ENCODE measurements around the gene G3BP2. TPM values are rescaled to one million over a fixed set of nuclear protein-coding genes. Genes with fewer than 3 reads are reported as not detected.
"Not testable (repeated sequence)": the region's sequence is repeated elsewhere in the genome, so short reads cannot be mapped to it uniquely, and the experiment has no call there.

Gene G3BP2
- total and polyA plus RNA-seq, 10 of the 15 experiments (the other 5 are each of a cell fraction or from before 2014, with no cell fraction given) = 22.2 to 176 (median 102) TPM

DNA sequence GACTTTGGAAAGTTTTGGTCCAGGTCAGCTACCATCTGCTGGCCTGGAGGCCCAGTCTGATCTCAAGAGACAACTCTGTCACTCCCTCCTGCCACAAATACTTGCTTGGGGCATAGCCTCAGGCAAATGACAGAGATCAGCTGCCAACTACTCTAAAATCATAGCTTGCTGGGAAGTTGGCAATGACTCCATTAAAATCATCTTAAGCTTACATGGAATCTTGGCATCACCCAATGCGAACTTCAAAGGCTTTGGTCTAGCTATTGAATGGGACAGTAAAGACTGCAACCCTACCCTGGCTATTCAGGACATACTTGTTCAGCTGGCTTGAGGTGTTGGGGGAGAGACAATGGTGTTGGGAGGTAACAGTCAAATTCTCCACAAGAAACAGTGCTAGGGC is 44.2 kb upstream of the G3BP2 start:
- FAIRE-seq = no peak
- Histone ChIP-seq H3K4me3 (no peak overlapping the region), H3K9ac (ENCODE audit: control insufficient read depth, insufficient read depth, low read length) (no peak overlapping the region), H3K4me1 (ENCODE audit: control insufficient read depth, insufficient read depth, low read length) (no peaks in the 10 kb centered on the region), H3K9me3 (replicated peaks; ENCODE audit: control insufficient read depth, insufficient read depth, low read length) (no peaks in the 10 kb centered on the region), H3K27me3 (replicated peaks in 1 of 2; ENCODE audit: control insufficient read depth in 2 of 2, insufficient read depth in 2 of 2, low read length in 1 of 2) (no peaks in the 10 kb centered on the region), H4K20me1 (ENCODE audit: control insufficient read depth, insufficient read depth) (no peaks in the 10 kb centered on the region), H3K79me2 (ENCODE audit: control insufficient read depth, insufficient read depth, low read length) (no peaks in the 10 kb centered on the region), H3K36me3 (ENCODE audit: control insufficient read depth in 2 of 2, insufficient read depth in 2 of 2, low read length in 1 of 2) (no peaks in the 10 kb centered on the region), H3K27ac (ENCODE audit: control insufficient read depth, insufficient read depth) (no peak overlapping the region), H2AFZ (ENCODE audit: control insufficient read depth, low read depth, low read length) (no peak overlapping the region), H3K4me2 (ENCODE audit: control insufficient read depth, insufficient read depth) (no peak overlapping the region)
- BruUV-seq (replicated peaks) = no TSS peak
- no peak for DNase-seq (ENCODE audit: low read depth, low spot score)
- TF ChIP-seq NBN (IDR thresholded peaks at IDR 0.05) (no peak), STAT1 (conservative IDR thresholded peaks at IDR 0.05) (no peak), EP300 (IDR thresholded peaks at IDR 0.05; ENCODE audit: borderline replicate concordance in 1 of 2, control insufficient read depth in 1 of 2, low read depth in 2 of 2, low read length in 2 of 2) (no peak), CREB1 (IDR thresholded peaks at IDR 0.05; ENCODE audit: low read depth) (no peak), MYB (IDR thresholded peaks at IDR 0.05; ENCODE audit: borderline replicate concordance, low read depth, low read length) (no peak)
- TF ChIP-seq, protein P1, sequence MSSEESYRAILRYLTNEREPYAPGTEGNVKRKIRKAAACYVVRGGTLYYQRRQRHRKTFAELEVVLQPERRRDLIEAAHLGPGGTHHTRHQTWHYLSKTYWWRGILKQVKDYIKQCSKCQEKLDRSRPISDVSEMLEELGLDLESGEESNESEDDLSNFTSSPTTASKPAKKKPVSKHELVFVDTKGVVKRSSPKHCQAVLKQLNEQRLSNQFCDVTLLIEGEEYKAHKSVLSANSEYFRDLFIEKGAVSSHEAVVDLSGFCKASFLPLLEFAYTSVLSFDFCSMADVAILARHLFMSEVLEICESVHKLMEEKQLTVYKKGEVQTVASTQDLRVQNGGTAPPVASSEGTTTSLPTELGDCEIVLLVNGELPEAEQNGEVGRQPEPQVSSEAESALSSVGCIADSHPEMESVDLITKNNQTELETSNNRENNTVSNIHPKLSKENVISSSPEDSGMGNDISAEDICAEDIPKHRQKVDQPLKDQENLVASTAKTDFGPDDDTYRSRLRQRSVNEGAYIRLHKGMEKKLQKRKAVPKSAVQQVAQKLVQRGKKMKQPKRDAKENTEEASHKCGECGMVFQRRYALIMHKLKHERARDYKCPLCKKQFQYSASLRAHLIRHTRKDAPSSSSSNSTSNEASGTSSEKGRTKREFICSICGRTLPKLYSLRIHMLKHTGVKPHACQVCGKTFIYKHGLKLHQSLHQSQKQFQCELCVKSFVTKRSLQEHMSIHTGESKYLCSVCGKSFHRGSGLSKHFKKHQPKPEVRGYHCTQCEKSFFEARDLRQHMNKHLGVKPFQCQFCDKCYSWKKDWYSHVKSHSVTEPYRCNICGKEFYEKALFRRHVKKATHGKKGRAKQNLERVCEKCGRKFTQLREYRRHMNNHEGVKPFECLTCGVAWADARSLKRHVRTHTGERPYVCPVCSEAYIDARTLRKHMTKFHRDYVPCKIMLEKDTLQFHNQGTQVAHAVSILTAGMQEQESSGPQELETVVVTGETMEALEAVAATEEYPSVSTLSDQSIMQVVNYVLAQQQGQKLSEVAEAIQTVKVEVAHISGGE (CRISPR knock-in tag; IDR thresholded peaks at IDR 0.05) = no peak
- 95% methylated on average over 1 of the region's 1 CpG for WGBS (ENCODE audit: insufficient coverage, insufficient replicate concordance, low lambda C conversion rate, missing lambda C conversion rate)
- ATAC-seq = no peak
- SMC1A ChIA-PET (ENCODE audit: uncharacterized antibody, unreplicated experiment) = no interaction called here
- POLR2A ChIA-PET = no interaction called here
- in situ Hi-C loops (cut with MboI) (no loop called here), intact Hi-C loops (cut with micrococcal nuclease; ENCODE audit: unreplicated experiment) (no loop called here)
- CTCF ChIA-PET = interaction anchor here (0.9 kb wide), 1 partner anchor 11 kb away, joined by 3 read pairs; no protein-coding TSS in a partner anchor
- RAD21 ChIA-PET (ENCODE audit: unreplicated experiment) = no interaction called here

DNA sequence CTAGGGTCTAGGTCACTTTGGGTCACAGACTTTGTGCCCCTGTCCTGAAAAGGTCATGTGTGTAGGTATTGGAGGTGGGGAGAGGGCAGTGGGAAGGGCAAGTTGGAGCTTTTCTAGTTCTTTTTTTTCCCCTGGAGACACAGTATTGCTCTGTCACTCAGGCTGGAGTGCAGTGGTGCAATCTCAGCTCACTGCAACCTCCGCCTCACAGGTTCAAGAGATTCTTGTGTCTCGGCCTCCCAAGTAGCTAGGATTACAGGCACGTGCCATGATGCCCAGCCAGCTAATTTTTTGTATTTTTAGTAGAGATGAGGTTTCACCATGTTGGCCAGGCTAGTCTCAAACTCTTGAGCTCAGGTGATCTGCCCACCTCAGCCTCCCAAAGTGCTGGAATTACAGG is 42.8 kb upstream of the G3BP2 start:
- H3K27ac ChIP-seq (ENCODE audit: control insufficient read depth, insufficient read depth); BruUV-seq (replicated peaks); DNase-seq (ENCODE audit: low read depth, low spot score); in situ Hi-C loops (cut with MboI); H3K79me2 ChIP-seq (ENCODE audit: control insufficient read depth, insufficient read depth, low read length); H4K20me1 ChIP-seq (ENCODE audit: control insufficient read depth, insufficient read depth); intact Hi-C loops (cut with micrococcal nuclease; ENCODE audit: unreplicated experiment); FAIRE-seq; H3K4me1 ChIP-seq (ENCODE audit: control insufficient read depth, insufficient read depth, low read length); H3K9me3 ChIP-seq (replicated peaks; ENCODE audit: control insufficient read depth, insufficient read depth, low read length); H3K9ac ChIP-seq (ENCODE audit: control insufficient read depth, insufficient read depth, low read length); H2AFZ ChIP-seq (ENCODE audit: control insufficient read depth, low read depth, low read length); H3K36me3 ChIP-seq (ENCODE audit: control insufficient read depth in 2 of 2, insufficient read depth in 2 of 2, low read length in 1 of 2); H3K4me3 ChIP-seq; H3K4me2 ChIP-seq (ENCODE audit: control insufficient read depth, insufficient read depth); ATAC-seq; H3K27me3 ChIP-seq (replicated peaks in 1 of 2; ENCODE audit: control insufficient read depth in 2 of 2, insufficient read depth in 2 of 2, low read length in 1 of 2): not testable (repeated sequence)
- ChIA-PET POLR2A (interaction anchor here (0.5 to 1.2 kb wide), 2 partner anchors 8 to 62 kb away, joined by 6 to 7 read pairs; partner anchors contain the start of gene USO1), RAD21 (ENCODE audit: unreplicated experiment) (interaction anchor here (1.1 to 1.4 kb wide), 2 partner anchors 8 to 61 kb away, joined by 4 to 5 read pairs; partner anchors contain the start of gene USO1), SMC1A (ENCODE audit: uncharacterized antibody, unreplicated experiment) (interaction anchor here (1.0 to 1.5 kb wide), 3 partner anchors 8 to 11 kb away, joined by 3 to 5 read pairs (median 4); partner anchors contain the start of gene USO1), CTCF (interaction anchor here (1.1 to 1.2 kb wide), 2 partner anchors 8 to 42 kb away, joined by 3 to 8 read pairs; partner anchors contain the start of gene USO1)
- 67% methylated on average over 3 of the region's 3 CpGs for whole genome bisulfite sequencing (ENCODE audit: insufficient coverage, insufficient replicate concordance, low lambda C conversion rate, missing lambda C conversion rate)
